Thymus (tissue), 11 donors: ENCODE data around the gene HEATR5A. TPM values are rescaled to one million over a fixed set of nuclear protein-coding genes. Genes with fewer than 3 reads are reported as not detected.
"Not testable (repeated sequence)": the region's sequence is repeated elsewhere in the genome, so short reads cannot be mapped to it uniquely, and the experiment has no call there.

ENCODE experiments used
- DNase-seq, 9 donors: peaks; one replicate each; pipeline ENCODE4 v3.0.0-alpha.2; 2013; ENCODE audit warnings: low spot score in 9 of 9, low read depth in 6 of 9, missing footprints in 1 of 9
- H3K27ac ChIP-seq, 2 donors: one replicate each; pipeline ENCODE4 v1.5.1; 2013; ENCODE audit warnings: control low read depth in 1 of 2, low read depth in 1 of 2, low read length in 1 of 2, mild to moderate bottlenecking in 1 of 2, moderate library complexity in 1 of 2
- H3K27me3 ChIP-seq, 2 donors: one replicate each; pipeline ENCODE4 v1.5.1; 2013; ENCODE audit warnings: low read length in 1 of 2; ENCODE audit not compliant: control insufficient read depth in 2 of 2, insufficient read depth in 1 of 2
- H3K36me3 ChIP-seq, 2 donors: one replicate each; pipeline ENCODE4 v1.5.1; 2013; ENCODE audit warnings: low read length in 1 of 2, mild to moderate bottlenecking in 1 of 2, moderate library complexity in 1 of 2; ENCODE audit not compliant: control insufficient read depth in 2 of 2, insufficient read depth in 2 of 2
- H3K4me1 ChIP-seq, 2 donors: one replicate each; pipeline ENCODE4 v1.5.1; 2013; ENCODE audit warnings: low read length in 2 of 2; ENCODE audit not compliant: control insufficient read depth in 2 of 2, insufficient read depth in 2 of 2
- H3K4me3 ChIP-seq, 2 donors: one replicate each; pipeline ENCODE4 v1.5.1; 2013; ENCODE audit warnings: low read length in 2 of 2, control low read depth in 1 of 2, mild to moderate bottlenecking in 1 of 2
- H3K9me3 ChIP-seq, 2 donors: one replicate each; pipeline ENCODE4 v1.5.1; 2013; ENCODE audit warnings: low read length in 1 of 2, mild to moderate bottlenecking in 1 of 2; ENCODE audit not compliant: control insufficient read depth in 2 of 2, insufficient read depth in 1 of 2
- WGBS: extraction: QIAGEN DNeasy Blood & Tissue Kit; methylation state at CpG from one replicate; pipeline ENCODE4 v1.1.7; 2013; 5-methylcytosine and 5-hydroxymethylcytosine counted together
- polyA plus RNA-seq: library from polyadenylated mRNA; stranded (reverse); fragments of 200-250 nt; gene quantifications from one replicate; pipeline ENCODE4 v1.2.3, GENCODE V29; 2013
- total RNA-seq: library from RNA; stranded (reverse); fragments of 120-200 nt; gene quantifications from one replicate; pipeline ENCODE4 v1.2.4, GENCODE V29; 2013
- donor health status: healthy.

HEATR5A gene
- total and polyA plus RNA-seq, 2 donors = 7.5 to 10.9 TPM

DNA sequence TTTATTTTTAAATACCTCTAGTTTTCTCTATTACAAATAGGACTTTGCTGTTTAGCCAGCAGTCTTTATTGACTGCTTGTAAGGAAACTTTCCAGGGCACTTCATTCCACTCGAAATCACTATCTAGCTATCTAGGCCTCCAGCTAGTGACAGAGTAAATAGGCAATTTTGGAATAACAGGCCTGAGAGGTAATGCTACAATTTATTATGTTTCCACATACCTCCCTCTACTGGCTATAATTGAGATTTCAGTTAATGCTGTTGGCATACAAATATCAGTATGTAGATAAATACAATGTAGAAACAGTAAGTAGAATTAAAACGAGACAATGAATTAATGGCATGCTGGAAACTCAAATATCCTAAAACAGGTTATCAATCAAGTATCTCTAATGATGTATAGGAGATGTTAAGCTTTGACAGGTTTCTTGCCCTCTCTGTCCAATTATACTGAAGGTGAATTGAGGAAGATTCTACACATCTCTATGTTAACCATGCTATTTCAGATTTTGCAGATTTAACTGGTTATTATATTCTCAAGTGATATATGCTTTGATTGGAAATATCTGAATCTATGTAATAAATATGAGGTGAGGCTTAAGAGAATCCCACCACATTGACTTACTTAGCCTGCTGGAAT is 29.7 kb upstream of the HEATR5A start:
- peaks cover 3 to 4% of the 10 kb centered on the region in 2 donors for H3K36me3 ChIP-seq
- H3K4me1 ChIP-seq = no peaks in the 10 kb centered on the region
- H3K4me3 ChIP-seq = no peak overlapping the region
- peak in 3 of 9 donors; percentile 9 to 35 (median 22) for DNase-seq
- no peak overlapping the region for H3K27ac ChIP-seq
- no peaks in the 10 kb centered on the region for H3K9me3 ChIP-seq
- no peaks in the 10 kb centered on the region for H3K27me3 ChIP-seq
- WGBS = 93% methylated on average over 2 of the region's 2 CpGs

DNA sequence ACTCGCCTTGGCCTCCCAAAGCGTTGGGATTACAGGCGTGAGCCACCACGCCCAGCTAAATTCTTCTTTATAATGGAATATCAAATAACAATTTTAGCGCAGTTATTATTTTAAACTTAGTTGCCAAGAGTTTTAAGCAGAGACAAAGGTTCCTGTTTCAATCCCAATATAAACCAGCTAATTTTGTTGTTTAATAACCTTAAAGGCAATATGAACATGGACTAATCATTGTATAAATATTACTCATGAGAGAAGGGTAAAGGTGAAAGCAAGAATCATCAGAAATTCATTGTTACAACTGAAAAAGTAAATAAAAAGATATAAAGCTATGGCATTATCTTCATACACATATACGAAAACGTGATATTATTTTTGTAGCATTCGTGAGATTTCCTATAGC is 28.8 kb upstream of the HEATR5A start:
- Histone ChIP-seq H3K4me3 (no peak overlapping the region), H3K4me1 (no peaks in the 10 kb centered on the region), H3K9me3 (no peaks in the 10 kb centered on the region), H3K27me3 (no peaks in the 10 kb centered on the region), H3K36me3 (peaks cover 3 to 4% of the 10 kb centered on the region in 2 donors), H3K27ac (no peak overlapping the region)
- WGBS = 74% methylated on average over 8 of the region's 8 CpGs
- no peak for DNase-seq

DNA sequence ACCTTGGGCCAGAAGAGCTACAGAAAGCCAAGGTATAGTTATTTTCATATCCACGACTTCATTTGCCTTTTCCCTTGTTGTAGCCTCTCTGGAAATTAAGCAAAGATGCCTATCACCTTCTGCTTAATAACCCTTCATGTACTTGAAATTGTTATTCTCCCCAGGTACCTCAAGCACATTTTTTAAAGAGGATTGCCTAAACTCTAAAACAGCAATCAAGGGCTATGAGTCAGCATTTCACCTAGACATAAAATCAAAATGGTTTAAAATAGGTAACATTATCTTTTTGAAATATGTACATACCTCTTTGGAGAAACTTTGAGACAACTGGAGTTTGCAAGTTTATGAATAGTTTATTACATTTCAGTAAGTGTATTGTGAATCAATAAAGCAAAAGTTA is 25.4 kb upstream of the HEATR5A start:
- Histone ChIP-seq H3K4me1 (no peaks in the 10 kb centered on the region), H3K27ac (no peak overlapping the region), H3K4me3 (no peak overlapping the region), H3K36me3 (no peaks in the 10 kb centered on the region), H3K27me3 (no peaks in the 10 kb centered on the region), H3K9me3 (no peaks in the 10 kb centered on the region)
- DNase-seq = no peak
- 95% methylated on average over 1 of the region's 1 CpG for WGBS

DNA sequence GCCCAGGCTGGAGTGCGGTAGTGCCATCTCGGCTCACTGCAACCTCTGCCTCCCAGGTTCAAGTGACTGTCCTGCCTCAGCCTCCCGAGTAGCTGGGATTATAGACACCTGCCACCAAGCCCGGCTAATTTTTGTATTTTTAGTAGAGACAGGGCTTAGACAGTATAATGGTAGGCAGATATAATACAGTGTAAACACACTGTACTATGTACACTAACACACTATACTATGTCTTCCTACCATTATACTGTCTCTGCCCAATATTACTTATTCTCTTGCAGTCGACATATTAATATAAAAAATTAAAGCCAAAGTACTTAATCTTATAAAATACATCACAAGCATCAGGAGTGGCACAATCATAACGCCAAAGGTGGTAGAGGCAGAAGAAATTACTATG is 21.9 kb upstream of the HEATR5A start:
- no peaks in the 10 kb centered on the region for H3K9me3 ChIP-seq
- DNase-seq = no peak
- 97% methylated on average over 6 of the region's 6 CpGs for WGBS
- H3K27ac ChIP-seq = no peak overlapping the region
- no peaks in the 10 kb centered on the region for H3K4me1 ChIP-seq
- H3K4me3 ChIP-seq = no peak overlapping the region
- H3K27me3 ChIP-seq = no peaks in the 10 kb centered on the region
- no peaks in the 10 kb centered on the region for H3K36me3 ChIP-seq

DNA sequence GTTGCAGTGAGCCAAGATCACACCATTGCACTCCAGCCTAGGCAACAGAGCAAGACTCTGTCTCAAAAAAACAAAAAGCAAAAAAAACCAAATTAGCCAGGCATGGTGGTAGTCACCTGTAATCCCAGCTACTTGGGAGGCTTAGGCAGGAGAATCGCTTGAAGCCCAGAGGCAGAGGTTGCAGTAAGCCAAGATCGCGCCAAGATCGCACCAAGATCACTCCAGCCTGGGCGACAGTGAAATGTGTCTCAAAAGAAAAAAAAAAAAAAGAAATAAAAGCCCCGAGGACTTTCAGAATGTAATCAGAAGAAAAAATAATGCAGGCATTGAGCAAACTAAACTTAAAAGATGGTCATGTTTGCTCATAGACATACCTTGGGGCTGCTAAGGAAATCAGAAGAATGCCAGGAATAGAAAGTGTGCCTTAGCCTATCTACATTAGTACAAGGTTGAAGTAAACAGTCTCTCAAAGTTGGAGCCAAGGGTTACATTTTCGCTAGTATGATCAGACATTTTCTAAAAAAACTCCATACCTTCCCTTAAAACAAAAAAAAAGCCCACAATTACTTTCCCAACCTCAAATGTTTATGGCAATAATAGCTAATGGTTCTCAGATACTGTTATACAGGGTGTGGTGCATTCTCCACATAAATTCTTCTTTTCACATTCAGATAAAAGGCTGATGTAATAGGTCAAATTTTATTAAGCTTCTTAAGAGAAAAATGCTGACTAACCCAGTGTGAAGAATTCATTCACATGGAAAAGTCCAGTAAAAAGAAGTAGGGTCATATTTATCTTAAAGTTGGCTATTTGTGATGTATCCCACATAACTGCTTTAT is 21.1 kb upstream of the HEATR5A start:
- Histone ChIP-seq H3K9me3 (no peaks in the 10 kb centered on the region), H3K27ac (no peak overlapping the region), H3K4me3 (no peak overlapping the region), H3K4me1 (no peaks in the 10 kb centered on the region), H3K36me3 (no peaks in the 10 kb centered on the region), H3K27me3 (no peaks in the 10 kb centered on the region)
- 94% methylated on average over 7 of the region's 7 CpGs for WGBS
- DNase-seq = no peak

DNA sequence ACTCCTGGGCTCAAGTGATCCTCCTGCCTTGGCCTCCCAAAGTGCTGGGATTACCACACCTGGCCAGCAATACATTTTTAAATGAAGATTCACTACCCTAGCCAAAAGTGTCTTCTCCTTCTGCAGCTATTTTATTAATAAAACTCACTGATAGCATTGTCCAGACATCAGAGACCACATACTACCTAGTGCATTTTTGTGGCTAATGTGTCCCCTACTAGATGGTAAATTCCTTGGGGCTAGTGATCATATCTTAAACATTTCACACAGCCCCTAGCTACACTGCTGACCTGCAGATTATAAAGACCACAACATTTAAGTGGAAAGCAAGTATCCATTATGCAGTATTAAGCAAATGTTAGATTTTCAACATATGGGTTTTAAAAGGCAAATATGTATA is 19.9 kb upstream of the HEATR5A start:
- no peaks in the 10 kb centered on the region for H3K27me3 ChIP-seq
- H3K9me3 ChIP-seq = no peaks in the 10 kb centered on the region
- H3K4me3 ChIP-seq = no peak overlapping the region
- no peak for DNase-seq
- H3K4me1 ChIP-seq = no peaks in the 10 kb centered on the region
- H3K27ac ChIP-seq = no peak overlapping the region
- no peaks in the 10 kb centered on the region for H3K36me3 ChIP-seq

DNA sequence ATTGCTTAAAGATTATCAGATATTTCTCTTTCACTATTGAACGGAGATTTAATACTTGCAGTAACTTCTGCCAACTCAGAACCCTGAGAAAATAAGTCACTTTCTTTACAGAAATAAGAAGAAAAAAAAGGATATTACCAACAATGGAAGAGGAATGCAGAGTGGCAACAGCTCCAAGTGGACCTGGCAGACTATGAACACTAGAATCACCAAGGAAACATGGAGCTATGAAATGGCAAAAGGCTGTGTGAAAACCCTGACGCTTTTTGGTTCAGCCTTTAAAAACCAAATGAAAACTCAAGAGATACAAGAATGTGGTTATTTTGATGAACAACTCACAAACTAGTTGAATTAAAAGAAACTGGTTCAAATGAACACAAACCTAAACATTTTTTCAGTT is 19.2 kb upstream of the HEATR5A start:
- H3K4me3 ChIP-seq = no peak overlapping the region
- 97% methylated on average over 2 of the region's 2 CpGs for WGBS
- H3K4me1 ChIP-seq = no peaks in the 10 kb centered on the region
- no peak for DNase-seq
- H3K27me3 ChIP-seq = no peaks in the 10 kb centered on the region
- no peak overlapping the region for H3K27ac ChIP-seq
- no peaks in the 10 kb centered on the region for H3K9me3 ChIP-seq
- H3K36me3 ChIP-seq = no peaks in the 10 kb centered on the region

DNA sequence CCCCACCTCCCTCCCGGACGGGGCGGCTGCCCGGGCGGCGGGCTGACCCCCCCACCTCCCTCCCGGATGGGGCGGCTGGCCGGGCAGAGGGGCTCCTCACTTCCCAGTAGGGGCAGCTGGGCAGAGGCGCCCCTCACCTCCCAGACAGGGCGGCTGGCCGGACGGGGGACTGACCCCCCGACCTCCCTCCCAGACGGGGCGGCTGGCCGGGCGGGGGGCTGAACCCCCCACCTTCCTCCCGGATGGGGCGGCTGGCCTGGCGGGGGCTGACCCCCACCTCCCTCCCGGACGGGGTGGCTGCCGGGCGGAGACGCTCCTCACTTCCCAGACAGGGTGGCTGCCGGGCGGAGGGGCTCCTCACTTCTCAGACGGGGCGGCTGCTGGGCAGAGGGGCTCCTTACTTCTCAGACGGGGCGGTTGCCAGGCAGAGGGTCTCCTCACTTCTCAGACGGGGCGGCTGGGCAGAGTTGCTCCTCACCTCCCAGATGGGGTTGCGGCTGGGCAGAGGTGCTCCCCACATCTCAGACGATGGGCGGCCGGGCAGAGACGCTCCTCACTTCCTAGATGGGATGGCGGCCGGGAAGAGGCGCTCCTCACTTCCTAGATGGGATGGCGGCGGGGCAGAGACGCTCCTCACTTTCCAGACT is 16.8 kb upstream of the HEATR5A start:
- H3K36me3 ChIP-seq, H3K27me3 ChIP-seq, H3K27ac ChIP-seq, H3K9me3 ChIP-seq, DNase-seq, H3K4me3 ChIP-seq, H3K4me1 ChIP-seq: not testable (repeated sequence)
- WGBS = 98% methylated on average over 35 of the region's 45 CpGs

DNA sequence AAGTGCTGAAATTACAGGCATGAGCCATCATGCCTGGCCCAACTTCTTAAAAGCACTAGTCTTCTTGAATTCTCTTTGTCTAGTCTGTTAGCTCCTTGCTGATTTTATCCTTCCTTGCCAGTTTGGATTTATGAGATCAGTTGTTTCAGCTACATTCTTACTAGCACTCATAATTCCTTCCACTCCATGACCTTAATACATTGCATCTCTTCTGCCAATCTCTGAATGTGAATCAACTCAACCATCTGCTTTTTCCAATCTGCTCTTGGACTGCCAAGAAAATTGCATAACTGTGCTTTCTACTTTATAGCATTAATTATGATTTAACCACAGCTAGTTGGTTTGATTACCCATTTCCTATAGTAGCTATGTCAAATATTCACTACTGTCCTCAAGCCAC is 14.9 kb upstream of the HEATR5A start:
- no peak overlapping the region for H3K27ac ChIP-seq

More for the DNA sequence above, 14.9 kb upstream of the HEATR5A start:
- H3K27me3 ChIP-seq = no peaks in the 10 kb centered on the region
- no peak for DNase-seq
- no peak overlapping the region for H3K4me3 ChIP-seq
- no peaks in the 10 kb centered on the region for H3K4me1 ChIP-seq
- H3K9me3 ChIP-seq = no peaks in the 10 kb centered on the region
- H3K36me3 ChIP-seq = no peaks in the 10 kb centered on the region
